ENCODE measurements around the gene MOB1A. TPM values are rescaled to one million over a fixed set of nuclear protein-coding genes. Genes with fewer than 3 reads are reported as not detected.
"Not testable (repeated sequence)": the region's sequence is repeated elsewhere in the genome, so short reads cannot be mapped to it uniquely, and the experiment has no call there.

Gene MOB1A
- total RNA-seq, 1 donor from 2014 or later: 71.0 TPM

DNA sequence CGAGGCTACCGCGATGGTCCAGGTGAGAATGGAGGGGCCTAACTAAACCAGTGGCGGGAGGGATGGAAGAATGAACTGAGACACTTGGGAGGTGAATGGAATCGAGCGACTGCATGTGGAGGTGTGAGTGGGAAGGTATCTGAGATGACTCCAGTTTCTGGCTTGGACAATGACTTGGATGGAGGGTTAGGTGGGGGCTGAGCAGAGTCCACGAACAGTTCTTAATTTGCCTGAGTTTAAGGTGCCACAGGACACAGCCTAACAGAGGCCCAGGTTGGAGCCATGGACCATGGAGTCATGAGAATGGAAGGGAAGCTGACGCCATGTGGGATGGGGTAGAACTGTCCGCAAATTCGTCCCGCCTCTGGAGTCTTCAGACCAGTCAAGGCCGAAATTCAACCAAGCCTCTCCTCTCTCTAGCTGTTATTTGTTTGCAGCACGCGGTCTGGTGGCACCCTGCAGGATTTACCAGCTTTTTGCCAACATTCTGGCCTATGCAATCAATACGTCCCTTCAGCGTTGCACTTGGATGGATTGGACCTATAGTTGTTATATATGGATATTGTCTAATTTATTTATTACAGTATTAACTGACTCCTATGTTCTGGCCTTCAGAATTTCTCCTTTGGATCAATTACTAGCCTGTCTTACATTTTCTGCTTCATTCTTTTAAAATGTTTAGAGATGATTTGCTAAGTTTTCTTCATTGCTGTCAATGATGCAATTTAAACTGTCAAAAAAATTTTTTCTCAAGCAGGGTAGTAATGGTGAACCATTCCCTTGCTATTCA lies 30.0 kb downstream of the MOB1A start:
- no peak for DNase-seq

DNA sequence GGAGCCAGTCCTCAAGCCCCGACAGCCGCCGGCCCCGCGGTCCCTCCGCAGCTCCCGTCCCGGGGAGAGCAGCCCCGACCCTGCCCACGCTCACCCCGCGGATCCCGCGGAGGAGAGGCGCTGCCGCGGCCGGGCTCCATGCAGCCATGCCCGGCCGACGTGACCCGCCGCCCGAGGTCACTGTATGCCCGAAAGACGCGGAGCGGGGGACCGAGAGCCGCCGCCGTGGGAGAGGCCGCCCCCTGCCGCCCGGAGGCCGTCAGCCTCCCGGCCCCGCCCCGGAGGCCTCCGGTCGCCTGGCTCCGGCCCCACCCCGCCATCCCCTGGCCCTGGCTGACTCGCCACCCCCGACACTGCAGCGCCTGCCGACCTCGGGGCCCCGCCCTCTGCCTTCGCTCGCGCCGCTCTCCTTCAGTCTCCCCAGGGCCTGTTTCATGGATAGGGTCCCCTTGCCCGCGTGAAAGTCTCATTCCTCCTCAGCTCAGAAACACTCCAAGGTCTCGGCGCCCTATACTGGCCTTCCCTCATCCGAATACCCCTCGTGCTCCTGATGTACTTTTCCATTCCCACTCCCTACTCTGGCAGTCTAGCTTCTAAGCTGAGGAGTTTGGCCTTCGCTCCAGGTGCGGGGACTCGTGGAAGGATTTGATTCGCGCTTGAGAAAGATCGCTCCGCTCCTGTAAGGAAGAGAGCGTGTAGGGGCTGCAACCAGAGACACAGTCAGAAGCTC lies 30.8 kb downstream of the MOB1A start, which contains the start of gene BOLA3:
Gene BOLA3, minus strand, starts transcription at position 186 of the 730 bp plus-strand sequence. Its CDS starts 38 bp downstream, at position 148.
- DNase-seq: peak; percentile 91

DNA sequence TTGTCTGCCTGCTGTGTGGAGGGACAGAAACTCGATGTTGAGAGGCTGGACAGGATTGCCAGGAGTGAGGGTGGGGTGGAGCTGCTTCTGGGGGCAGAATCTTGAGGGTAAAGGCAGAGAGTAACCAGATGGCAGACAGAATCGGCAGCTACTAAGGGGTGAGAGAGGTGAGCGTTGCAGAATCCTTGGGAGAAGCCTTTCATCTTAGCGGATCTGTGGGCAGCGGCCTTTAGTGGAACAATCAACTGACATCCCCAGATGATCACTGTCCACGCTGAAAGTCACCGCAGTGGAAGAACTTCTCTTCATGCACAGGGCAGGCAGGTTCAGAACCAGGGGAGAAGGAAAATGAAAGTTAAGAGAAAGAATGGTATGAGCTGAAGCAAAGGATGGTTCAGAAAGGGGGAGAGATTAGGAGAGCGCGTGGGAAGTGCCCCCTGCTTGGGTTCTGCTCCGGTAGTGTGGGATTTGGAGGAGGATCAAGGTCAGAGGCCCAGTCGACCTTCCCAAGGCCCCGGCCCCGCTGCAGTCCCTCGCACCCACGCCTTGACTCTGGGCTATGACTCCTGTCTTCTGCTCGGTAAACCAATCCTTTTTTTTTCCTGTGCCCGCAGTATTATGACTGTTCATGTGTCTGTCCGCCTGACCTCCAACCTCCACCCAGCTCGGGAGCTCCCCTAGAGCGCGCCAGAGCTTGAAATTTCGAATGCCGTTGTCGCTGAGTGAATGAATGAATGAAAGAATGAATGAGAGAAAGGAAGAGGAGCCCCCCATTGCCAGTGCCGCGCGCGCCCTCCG lies 31.6 kb downstream of the MOB1A start:
- DNase-seq: no peak

DNA sequence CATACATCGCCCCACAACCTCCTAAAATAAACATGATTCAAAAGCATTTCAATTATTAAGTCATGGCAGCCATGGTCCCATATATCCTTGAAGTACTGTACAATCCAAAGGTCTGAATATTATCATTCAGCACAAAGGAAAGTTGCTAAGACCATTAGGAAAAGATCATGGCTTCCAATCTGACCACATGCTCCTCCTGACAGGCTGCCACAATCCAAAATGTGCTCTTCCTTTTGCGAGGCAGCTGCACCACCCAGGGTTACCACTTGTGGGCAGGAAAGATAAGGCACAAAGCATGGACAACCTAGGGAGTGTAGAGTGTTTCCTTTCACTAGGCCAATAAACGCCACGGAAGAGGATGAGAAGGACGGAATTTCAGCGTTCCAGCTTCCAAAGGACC lies 36.3 kb downstream of the MOB1A start:
- no peak for DNase-seq

DNA sequence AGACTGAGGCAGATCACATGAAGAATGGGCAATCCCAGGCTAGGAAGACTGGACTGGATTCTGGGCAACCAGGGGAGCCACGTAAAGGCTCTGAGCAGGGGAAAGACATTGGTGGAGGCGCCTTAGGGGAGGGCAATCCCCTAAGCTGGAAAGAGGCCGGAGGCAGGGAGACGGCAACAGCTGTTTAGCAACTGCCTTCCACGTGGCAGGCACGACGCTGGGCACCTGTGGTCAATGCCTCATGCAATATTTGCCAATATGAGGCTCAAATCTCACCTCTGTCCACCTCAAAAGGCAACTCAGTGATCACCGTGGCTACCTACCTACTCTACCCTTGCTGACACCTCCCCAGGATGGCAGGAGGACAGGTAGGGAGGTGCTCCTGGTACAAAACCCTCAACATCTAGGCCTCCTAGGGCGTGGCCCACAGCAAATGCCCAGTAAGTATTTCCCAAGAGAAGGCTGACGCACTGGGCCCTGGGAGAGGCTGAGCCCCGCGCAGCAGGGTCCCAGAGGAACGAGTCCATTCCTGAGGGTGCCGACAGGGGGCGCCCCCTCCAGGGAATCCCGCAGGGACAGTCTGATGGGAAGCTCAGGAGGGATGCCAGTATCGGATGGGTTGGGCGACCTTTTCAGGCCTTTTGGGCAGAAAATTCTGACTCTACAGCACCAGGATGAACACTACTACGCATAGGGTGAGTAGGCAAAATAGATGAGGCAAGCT lies 39.9 kb downstream of the MOB1A start:
- DNase-seq: no peak

DNA sequence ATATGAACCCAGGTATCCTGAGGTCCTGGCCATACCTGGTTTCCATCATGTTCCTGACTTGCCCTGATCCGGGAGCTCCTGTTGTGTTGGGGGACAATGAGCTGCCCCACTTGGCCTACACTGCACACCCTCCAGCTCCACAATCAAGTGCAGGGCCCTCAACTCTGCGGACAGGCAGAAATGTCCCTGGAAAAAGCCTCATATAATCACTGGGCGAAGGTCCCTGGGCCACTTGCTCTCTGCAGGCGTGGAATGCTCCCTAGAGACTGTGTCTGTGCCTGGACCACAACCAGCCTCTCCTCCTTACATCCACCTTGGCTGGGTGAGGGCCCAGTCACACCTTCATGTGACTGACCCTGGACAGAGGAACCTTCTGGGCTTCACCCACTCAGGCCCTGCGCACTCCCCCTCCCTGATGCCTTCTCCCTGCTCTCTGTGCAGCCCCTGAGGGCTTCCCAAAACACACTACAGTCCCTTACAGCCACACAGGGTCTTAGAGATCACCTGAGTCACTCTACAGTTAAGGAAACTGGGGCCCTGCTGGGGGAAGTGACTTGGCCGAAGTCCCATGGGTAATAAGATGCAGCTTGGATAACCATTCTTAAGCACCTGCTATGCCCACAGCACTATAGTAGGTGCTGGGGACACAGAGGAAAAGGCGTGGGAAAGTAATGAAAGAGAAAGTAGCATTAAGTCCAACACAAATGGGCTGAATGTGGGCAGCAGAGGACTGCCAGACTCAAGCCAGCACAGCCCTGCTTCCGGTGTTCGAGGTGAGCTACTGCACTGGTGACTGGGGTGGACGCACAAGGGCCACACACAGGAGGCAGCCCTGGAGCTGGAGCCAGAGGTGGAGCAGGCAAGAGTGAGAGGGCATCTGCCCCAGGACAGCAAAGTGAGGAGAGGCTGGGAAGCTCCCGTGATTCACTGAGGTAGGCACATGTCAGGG lies 40.8 kb downstream of the MOB1A start:
- DNase-seq: no peak

DNA sequence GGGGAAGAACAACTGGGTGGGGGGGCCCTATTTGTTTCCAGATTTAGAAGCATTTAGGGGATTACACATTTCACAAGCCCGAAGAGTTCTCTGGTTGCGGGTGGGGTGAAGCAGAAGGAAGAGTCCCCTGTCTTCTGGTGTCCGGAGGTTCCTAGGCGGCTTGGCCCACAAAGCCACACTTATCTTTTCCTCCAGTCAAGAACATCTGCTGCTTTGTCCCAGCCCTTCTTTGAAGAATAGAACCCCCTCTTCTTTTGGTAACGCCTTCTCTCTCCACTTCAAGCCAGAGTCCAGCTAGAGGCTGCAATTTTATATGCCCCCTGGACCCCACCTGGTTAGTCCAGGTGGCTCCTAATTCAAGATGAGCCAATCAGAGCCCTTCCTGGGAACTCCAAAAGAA lies 46.8 kb downstream of the MOB1A start:
- no peak for DNase-seq

DNA sequence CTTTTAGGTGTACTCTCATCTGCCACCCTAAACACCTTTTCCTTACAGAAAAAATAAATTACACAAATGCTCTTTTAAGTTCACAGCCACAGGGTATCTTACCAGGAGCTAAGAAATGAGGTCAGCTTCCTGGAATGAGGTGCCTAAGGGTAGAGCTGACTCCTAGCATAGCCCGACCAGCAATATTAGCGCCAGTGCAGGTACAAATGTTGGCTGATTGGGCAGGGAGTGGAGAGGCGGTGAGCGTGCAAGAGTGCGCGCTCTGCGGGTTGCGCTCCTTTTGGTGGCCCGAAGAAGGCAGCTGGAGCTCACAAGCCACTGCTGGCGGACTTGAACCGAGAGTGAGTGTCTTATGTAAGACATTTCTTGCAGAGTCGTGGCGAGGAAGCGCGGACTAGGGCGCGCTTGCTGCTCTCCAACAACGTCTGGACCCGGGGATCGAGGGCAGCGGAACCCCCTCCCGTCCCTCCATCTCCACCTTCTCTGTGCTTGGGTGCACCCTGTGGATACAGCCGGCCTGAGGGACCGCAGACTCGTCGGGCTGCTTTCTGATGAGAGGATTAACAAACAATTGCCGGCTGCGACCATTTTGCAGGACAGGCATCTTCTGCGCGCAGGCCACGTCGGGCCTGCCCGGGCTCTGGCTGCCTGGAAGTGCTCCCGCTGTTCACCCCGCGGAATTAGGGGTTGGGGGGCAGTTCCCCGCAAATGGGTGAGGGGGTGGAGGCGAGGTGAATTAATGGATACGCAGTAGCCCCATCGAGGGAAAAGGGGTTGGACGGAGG lies 48.3 kb downstream of the MOB1A start:
- no peak for DNase-seq

DNA sequence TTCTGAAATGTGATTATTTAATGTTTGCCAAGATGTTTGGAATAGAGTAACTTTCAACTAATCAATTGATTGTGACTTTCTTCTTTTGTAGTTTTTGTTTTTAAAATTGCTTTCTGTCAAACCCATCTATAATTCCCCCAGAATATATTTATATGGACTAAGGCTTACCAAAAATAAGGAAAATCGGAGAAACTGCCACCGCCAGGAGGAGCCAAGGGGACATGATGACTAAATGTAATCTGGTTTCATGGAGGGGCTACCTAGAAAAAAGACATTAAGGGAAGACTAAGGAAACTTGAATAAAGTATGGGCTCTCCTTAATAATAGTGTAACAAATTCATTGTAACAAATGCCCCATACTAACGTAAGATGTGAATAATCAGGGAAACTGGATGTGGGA lies 50.5 kb downstream of the MOB1A start:
- no peak for DNase-seq

DNA sequence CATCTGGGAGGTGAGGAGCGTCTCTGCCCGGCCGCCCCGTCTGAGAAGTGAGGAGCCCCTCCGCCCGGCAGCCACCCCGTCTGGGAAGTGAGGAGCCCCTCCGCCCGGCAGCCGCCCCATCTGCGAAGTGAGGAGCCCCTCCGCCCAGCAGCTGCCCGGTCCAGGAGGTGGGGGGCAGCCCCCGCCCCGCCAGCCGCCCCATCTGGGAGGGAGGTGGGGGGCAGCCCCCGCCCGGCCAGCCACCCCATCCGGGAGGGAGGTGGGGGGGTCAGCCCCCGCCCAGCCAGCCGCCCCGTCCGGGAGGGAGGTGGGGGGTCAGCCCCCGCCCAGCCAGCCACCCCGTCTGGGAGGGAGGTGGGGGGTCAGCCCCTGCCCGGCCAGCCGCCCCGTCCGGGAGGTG lies 54.7 kb downstream of the MOB1A start:
- DNase-seq: not testable (repeated sequence)

DNA sequence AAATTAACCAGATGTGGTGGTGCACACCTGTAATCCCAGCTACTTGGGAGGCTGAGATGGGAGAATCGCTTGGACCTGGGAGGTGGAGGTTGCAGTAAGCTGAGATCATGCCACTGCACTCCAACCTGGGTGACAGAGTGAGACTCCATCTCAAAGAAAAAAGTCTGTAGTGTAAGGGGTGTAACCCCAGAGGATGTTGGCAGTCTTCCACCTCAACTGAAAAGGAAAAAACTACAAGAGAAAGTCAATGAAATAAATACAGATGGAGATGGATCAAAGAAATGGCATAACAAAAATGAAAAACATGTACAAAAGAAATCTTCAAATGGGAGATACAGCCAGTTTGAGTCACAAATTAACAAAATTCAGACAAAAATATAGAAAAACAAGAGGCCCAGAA lies 56.8 kb downstream of the MOB1A start:
- DNase-seq: not testable (repeated sequence)

DNA sequence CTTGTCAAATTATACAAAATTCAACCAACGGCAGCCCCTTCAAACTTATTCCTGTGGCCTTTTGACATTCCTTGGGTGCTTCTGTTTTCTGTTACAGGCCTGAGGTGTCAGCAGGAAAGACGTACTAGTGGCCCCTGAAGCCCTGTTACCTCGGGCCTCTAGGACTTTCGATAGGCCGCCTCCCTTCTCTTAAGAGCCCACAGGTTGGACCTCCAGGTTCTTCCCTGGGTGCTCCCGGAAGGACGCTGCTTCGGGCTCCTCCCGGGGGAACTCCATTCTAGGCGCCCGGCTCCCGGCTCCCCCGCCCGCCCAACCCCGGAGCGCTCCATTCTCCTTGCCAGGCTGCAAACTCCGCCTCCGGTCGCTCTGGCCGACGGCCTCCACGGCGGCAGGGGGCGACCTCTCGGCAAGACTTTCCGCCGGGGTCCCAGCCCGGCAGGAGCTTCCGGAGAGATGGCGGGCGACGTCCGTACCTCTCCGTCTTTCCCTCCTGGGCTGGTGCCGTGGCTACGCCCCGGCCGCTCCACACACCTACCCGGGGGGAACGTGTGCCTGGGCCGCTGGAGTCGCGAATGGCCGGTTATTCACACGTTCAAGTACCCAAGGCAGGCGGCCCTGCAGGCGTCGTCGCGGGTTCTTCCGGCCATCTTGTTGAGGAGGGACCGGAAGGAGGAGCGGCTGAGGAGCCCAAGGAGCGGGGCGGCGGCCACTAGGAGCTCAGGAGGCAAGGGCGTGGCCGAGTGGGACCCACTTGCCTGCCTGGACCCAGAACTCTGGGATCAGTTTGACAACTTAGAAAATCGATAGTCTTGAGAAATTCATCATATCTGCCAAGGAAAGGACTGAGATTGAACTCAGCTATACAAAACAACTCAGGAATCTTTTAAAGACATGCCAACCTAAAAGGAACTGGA lies 58.5 kb downstream of the MOB1A start:
- peak; percentile 87 for DNase-seq

DNA sequence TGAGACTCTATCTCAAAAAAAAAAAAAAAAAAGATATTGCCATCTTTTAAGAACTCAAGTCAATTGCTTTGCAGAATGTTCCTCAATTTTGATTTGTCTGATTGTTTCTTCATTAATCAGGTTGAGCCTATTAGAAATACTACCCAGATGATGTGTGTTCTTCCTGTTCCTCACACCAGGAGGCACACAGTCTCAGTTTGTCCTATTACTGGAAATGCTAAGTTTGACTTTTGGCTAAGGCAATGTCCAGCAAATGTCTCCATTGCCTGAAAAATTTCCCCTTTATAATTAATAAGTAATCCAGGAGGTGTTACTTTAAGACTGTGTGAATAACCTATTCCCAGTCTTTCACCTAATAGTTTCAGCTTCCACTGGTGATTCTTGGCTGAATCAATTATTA lies 59.3 kb downstream of the MOB1A start:
- no peak for DNase-seq

DNA sequence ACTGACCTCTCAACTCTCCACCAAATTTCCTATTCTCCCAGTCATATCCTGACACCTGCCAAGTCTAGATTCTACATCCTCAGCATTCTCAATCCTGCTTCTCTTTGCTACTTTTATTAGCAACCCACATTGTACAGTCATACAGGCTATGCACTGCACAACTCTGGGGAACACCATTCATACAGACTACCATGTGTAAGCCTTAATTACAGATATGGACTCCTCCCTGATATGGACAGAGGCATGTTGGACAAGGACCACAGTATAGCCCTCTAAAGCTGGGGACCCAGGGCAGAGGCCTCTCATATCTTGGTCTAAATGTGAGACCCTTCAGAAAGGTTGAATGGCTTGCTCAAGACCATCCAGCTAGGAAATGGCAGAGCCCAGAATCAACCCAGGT lies 67.3 kb downstream of the MOB1A start:
- DNase-seq: no peak

DNA sequence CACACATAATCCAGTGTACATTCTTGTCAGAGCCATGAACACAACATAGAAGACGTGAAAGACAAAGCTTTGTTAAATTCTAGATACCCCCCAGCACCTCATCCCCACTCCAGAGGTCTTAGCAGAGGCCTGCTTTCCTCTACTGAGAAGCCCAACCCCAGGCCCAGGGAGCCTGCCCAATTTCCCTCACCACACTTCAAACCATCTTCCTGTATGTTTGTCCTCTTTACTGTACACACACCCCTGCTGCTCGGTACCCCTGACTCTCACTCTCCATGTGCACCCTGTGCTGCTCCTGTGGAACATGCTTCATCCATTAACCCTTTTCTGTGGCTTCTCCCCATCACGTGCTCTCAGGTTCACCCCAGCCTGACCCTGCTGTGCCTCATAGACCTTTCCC lies 68.1 kb downstream of the MOB1A start:
- no peak for DNase-seq

DNA sequence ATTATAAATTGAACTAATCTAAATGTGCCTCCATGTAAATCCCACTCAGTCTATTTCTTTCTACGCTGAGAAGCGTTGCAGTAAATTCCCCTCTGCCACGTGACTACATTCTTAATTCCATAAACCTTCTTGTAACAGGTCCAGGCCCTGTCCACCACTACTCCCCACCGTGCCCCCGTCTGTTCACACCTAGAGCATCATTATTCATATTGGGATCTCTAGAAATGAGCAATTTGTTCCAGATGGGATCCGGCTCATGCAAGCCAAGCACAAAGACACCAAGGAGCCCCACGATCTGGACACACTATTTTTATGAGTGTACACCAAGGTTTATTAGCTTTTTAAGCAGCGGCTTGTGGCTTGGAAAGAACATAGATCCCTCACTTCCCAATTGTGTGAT lies 69.1 kb downstream of the MOB1A start:
- no peak for DNase-seq

DNA sequence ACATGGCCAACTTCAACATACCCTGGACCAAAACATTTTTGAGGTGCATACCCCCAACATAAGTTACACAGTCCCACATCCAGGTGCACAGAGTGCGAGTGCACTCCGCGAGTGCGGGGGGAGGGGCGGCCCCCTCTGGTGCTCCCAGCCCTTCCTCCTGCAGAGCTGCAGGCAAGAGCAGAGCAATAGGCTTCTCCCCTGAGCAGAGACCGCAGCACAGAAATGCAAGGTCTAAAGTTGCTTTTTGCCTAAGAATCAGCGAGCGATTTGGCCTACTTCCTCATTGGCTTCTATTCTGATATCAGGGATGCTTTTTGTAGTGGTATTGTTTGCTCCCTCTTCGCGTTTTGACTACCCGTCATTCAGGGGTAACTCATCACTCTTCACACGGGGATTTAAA lies 71.6 kb downstream of the MOB1A start:
- no peak for DNase-seq

DNA sequence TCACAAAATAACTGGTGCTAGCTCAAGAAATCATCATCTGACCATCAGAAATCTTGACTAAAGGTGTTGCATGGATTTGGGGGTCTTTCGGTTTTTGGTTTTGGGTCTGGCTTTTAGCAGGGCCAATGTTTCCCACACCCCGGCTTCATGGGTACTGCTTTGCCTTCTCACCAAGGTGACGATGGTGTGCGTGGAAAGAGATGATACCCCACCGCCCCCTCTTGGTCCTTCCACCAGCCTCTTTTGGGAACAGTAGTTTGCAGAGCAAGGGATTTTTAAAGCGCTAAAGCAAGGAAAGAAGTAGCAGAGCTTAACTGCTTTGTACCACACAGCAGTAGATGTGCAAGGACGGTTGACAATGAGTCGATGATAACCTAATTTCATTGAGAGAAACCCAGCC lies 73.3 kb downstream of the MOB1A start:
- DNase-seq: no peak

DNA sequence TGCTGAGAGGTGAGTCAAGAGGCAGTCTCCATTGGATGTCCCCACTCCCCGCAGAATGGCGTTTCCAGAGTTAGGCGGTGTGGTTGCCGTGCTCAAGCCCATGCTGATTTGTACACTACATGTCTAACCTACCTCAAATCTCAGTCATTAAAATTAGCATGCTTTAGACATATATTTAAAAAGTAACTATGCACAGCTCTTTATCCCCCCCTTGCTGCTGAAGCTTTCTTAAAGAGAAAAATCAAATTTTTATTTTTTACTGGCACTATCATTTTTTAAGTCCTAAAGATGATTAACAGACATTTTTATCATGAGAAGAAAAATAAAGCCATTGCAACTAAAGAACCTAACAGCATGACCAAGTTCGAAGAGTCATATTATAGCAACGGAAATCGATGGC lies 73.8 kb downstream of the MOB1A start:
- no peak for DNase-seq

Data from tongue (tissue), 2 donors.